SK-N-SH (cell line): Measurements from ENCODE around the gene TAF11L7.
"Not testable (repeated sequence)": the region's sequence is repeated elsewhere in the genome, so short reads cannot be mapped to it uniquely, and the experiment has no call there.

ENCODE experiments used
- CTCF ChIP-seq: fragments of 200-600 bp; sonication (generic); IDR thresholded peaks from 2 replicates; pipeline ENCODE4 v1.6.1; 2017; ENCODE audit warnings: antibody characterized with exemption, mild to moderate bottlenecking, moderate library complexity
- EP300 ChIP-seq, 2 experiments: IDR thresholded peaks; 2 replicates each; pipeline versions ENCODE4 v1.4.0 to v1.6.1; 2012; ENCODE audit warnings: borderline replicate concordance in 1 of 2, low read depth in 1 of 2, low read length in 1 of 2
- MAX ChIP-seq: IDR thresholded peaks from 2 replicates; pipeline ENCODE4 v1.4.0; 2012; ENCODE audit warnings: low read depth
- POLR2AphosphoS5 ChIP-seq: IDR thresholded peaks from 2 replicates; pipeline ENCODE4 v1.6.1; 2012; ENCODE audit warnings: low read depth, low read length
- REST ChIP-seq: IDR thresholded peaks from 2 replicates; pipeline ENCODE4 v1.6.1; 2012; ENCODE audit warnings: mild to moderate bottlenecking, low read depth, low read length, moderate library complexity
- RFX5 ChIP-seq: IDR thresholded peaks from 2 replicates; pipeline ENCODE4 v1.6.1; 2012; ENCODE audit warnings: mild to moderate bottlenecking, improper control_type of control experiment, low read length
- RXRA ChIP-seq: IDR thresholded peaks from 2 replicates; pipeline ENCODE4 v1.4.0; 2012; ENCODE audit warnings: low read depth, mild to moderate bottlenecking, borderline replicate concordance
- TAF1 ChIP-seq: IDR thresholded peaks from 2 replicates; pipeline ENCODE4 v1.6.1; 2012; ENCODE audit warnings: low read depth, mild to moderate bottlenecking, low read length, moderate library complexity, borderline replicate concordance
- TEAD4 ChIP-seq: IDR thresholded peaks from 2 replicates; pipeline ENCODE4 v1.4.0; 2012; ENCODE audit warnings: mild to moderate bottlenecking, borderline replicate concordance; ENCODE audit not compliant: insufficient read depth
- USF1 ChIP-seq: IDR thresholded peaks from 2 replicates; pipeline ENCODE4 v1.4.0; 2012; ENCODE audit warnings: low read depth, borderline replicate concordance
- USF2 ChIP-seq: fragments of 150-350 bp; IDR thresholded peaks from 2 replicates; pipeline ENCODE4 v1.6.1; 2017; ENCODE audit warnings: antibody characterized with exemption, low read length, low read depth, borderline replicate concordance
- YY1 ChIP-seq: IDR thresholded peaks from 2 replicates; pipeline ENCODE4 v1.4.0; 2012; ENCODE audit warnings: low read depth, mild to moderate bottlenecking

- not testable (repeated sequence) for TF ChIP-seq CTCF; TAF1; POLR2AphosphoS5; RXRA; USF2; EP300 (IDR thresholded peaks at IDR 0.05; ENCODE audit: borderline replicate concordance in 1 of 2, low read depth in 1 of 2, low read length in 1 of 2); USF1; YY1; REST; TEAD4; MAX; RFX5
Observed at GRCh38 chr5:17610092-17610491, 24.5 kb upstream of the TAF11L7 start, which contains the start of gene TAF11L12.
